Diencephalon (tissue), 1 donor: Measurements from ENCODE around the gene ANKRD55. TPM values are rescaled to one million over a fixed set of nuclear protein-coding genes. Genes with fewer than 3 reads are reported as not detected.

ENCODE experiments used
- small RNA-seq: library from RNA; depleted of rRNA; stranded (forward); fragments of <200 nt; gene quantifications from one replicate; pipeline ENCODE3, GENCODE V24; 2014
- total RNA-seq: library from RNA; depleted of rRNA; stranded (reverse); fragments of >200 nt; gene quantifications from one replicate; pipeline ENCODE4 v1.2.3, GENCODE V29; 2014

Gene ANKRD55
- total RNA-seq, result 7.4 TPM

GRCh38 chr5:56233230-56233629 is at the start of gene ANKRD55:
Gene ANKRD55, minus strand, starts transcription at chr5:56233330. Its CDS starts 417 bp downstream, at chr5:56232913.

Small RNA genes lying within 50 kb of the gene (small RNA-seq; reads per million reads assigned to genes)
- not detected for gene RNA5SP184
- not detected for gene RNA5SP185
- not detected for gene RNU6-299P

Other genes with a start within 250 kb of the ANKRD55 start
- 81.9 TPM for gene IL6ST, start 238.4 kb downstream of the ANKRD55 start, total RNA-seq